SK-N-SH (cell line): Measurements from ENCODE around the gene SCYL2. TPM values are rescaled to one million over a fixed set of nuclear protein-coding genes. Genes with fewer than 3 reads are reported as not detected.

Source experiments
- CTCF ChIA-PET: fragments of 300-600, 350-600 bp; formaldehyde crosslinking; extraction: SDS; loops from one replicate; lab custom pipeline; 2021; lab: Yijun Ruan, JAX
- POLR2A ChIA-PET: fragments of 350-600 bp; sonication (Branson Sonifier 250); formaldehyde crosslinking; extraction: SDS; loops from one replicate; lab custom pipeline; 2020; ENCODE audit warnings: antibody characterized with exemption, inconsistent platforms; lab: Yijun Ruan, JAX
- DNase-seq: peaks from one replicate; pipeline ENCODE4 v3.0.0; 2012
- H2AFZ ChIP-seq: fragments of 200-600 bp; sonication (generic); 2 replicates; pipeline ENCODE4 v1.8.1; 2016; ENCODE audit warnings: antibody characterized with exemption, mild to moderate bottlenecking, low read depth
- H3F3A ChIP-seq: fragments of 200-600 bp; sonication (generic); replicated peaks from 2 replicates; pipeline ENCODE3; 2016; ENCODE audit warnings: antibody characterized with exemption, mild to moderate bottlenecking; ENCODE audit not compliant: insufficient read depth
- H3K27ac ChIP-seq, 2 experiments: fragments of 200-500 bp in 1 of 2; fragments of 200-600 bp in 1 of 2; sonication (Bioruptor generic) in 1 of 2; sonication (generic), shearing (Covaris generic) in 1 of 2; 2 replicates each; pipeline versions ENCODE4 v1.5.1 to v1.6.1; 2014 to 2016; ENCODE audit warnings: low read depth in 2 of 2, inconsistent platforms in 1 of 2, low read length in 1 of 2, mild to moderate bottlenecking in 1 of 2, mixed read lengths in 1 of 2
- H3K27me3 ChIP-seq: fragments of 200-600 bp; sonication (generic), shearing (Covaris generic); 2 replicates; pipeline ENCODE4 v1.6.1; 2016; ENCODE audit warnings: mixed run types; ENCODE audit not compliant: insufficient read depth
- H3K36me3 ChIP-seq, 2 experiments: fragments of 200-500 bp in 1 of 2; fragments of 200-600 bp in 1 of 2; sonication (Bioruptor generic) in 1 of 2; sonication (generic) in 1 of 2; replicated peaks in 1 of 2; 2 replicates each; pipeline versions ENCODE3 to v1.5.1; 2014 to 2016; ENCODE audit warnings: low read length in 1 of 2, mild to moderate bottlenecking in 1 of 2; ENCODE audit not compliant: insufficient read depth in 2 of 2, control insufficient read depth in 1 of 2
- H3K4me1 ChIP-seq, 2 experiments: fragments of 200-500 bp in 1 of 2; fragments of 200-600 bp in 1 of 2; sonication (Bioruptor generic) in 1 of 2; sonication (generic), shearing (Covaris generic) in 1 of 2; 2 replicates each; pipeline versions ENCODE4 v1.5.1 to v1.6.1; 2014 to 2016; ENCODE audit warnings: low read depth in 1 of 2, low read length in 1 of 2, mixed run types in 1 of 2; ENCODE audit not compliant: insufficient read depth in 2 of 2, control insufficient read depth in 1 of 2
- H3K4me2 ChIP-seq: fragments of 200-600 bp; sonication (generic), shearing (Covaris generic); 2 replicates; pipeline ENCODE4 v1.6.1; 2017; ENCODE audit warnings: mixed run types
- H3K4me3 ChIP-seq, 2 experiments: fragments of 200-500 bp in 1 of 2; fragments of 200-600 bp in 1 of 2; sonication (Bioruptor generic) in 1 of 2; sonication (generic), shearing (Covaris generic) in 1 of 2; 2 replicates each; pipeline versions ENCODE4 v1.5.1 to v1.8.1; 2014 to 2016; ENCODE audit warnings: low read depth in 2 of 2, inconsistent platforms in 1 of 2, low read length in 1 of 2, mild to moderate bottlenecking in 1 of 2, mixed read lengths in 1 of 2, moderate library complexity in 1 of 2
- H3K79me2 ChIP-seq: fragments of 200-600 bp; sonication (generic); 2 replicates; pipeline ENCODE4 v1.8.1; 2017; ENCODE audit warnings: mild to moderate bottlenecking; ENCODE audit not compliant: insufficient read depth
- H3K9ac ChIP-seq: fragments of 200-600 bp; sonication (generic); 2 replicates; pipeline ENCODE4 v1.6.1; 2017; ENCODE audit warnings: mixed run types
- H3K9me2 ChIP-seq: fragments of 200-600 bp; sonication (generic); 2 replicates; pipeline ENCODE4 v1.6.1; 2017; ENCODE audit warnings: mixed run types
- H3K9me3 ChIP-seq: fragments of 200-600 bp; sonication (generic); 2 replicates; pipeline ENCODE4 v1.6.1; 2017; ENCODE audit warnings: mixed run types, mild to moderate bottlenecking, moderate library complexity
- H4K20me1 ChIP-seq: fragments of 200-600 bp; sonication (generic); 2 replicates; pipeline ENCODE4 v1.6.1; 2017; ENCODE audit warnings: mild to moderate bottlenecking, mixed run types; ENCODE audit not compliant: insufficient read depth
- EP300 ChIP-seq, 2 experiments: IDR thresholded peaks; 2 replicates each; pipeline versions ENCODE4 v1.4.0 to v1.6.1; 2012; ENCODE audit warnings: borderline replicate concordance in 1 of 2, low read depth in 1 of 2, low read length in 1 of 2
- FOSL2 ChIP-seq: IDR thresholded peaks from 2 replicates; pipeline ENCODE4 v1.4.0; 2012; ENCODE audit warnings: low read depth, mild to moderate bottlenecking, moderate library complexity, borderline replicate concordance
- FOXJ3 ChIP-seq: sonication (generic); formaldehyde crosslinking; IDR thresholded peaks from 2 replicates; pipeline ENCODE4 v1.5.1; 2020; ENCODE audit warnings: mild to moderate bottlenecking, missing genetic modification reagents
- GABPA ChIP-seq: IDR thresholded peaks from 2 replicates; pipeline ENCODE4 v1.4.0; 2012; ENCODE audit warnings: low read depth, mild to moderate bottlenecking
- MXI1 ChIP-seq: IDR thresholded peaks from 2 replicates; pipeline ENCODE4 v1.6.1; 2012; ENCODE audit warnings: mild to moderate bottlenecking, low read depth, low read length, improper control_type of control experiment
- NFIC ChIP-seq: IDR thresholded peaks from 2 replicates; pipeline ENCODE4 v1.4.0; 2012; ENCODE audit warnings: borderline replicate concordance
- NRF1 ChIP-seq: IDR thresholded peaks from 2 replicates; pipeline ENCODE4 v1.6.1; 2012; ENCODE audit warnings: low read depth, mild to moderate bottlenecking, low read length
- POLR2AphosphoS5 ChIP-seq: IDR thresholded peaks from 2 replicates; pipeline ENCODE4 v1.6.1; 2012; ENCODE audit warnings: low read depth, low read length
- SIN3A ChIP-seq: IDR thresholded peaks from 2 replicates; pipeline ENCODE4 v1.6.1; 2012; ENCODE audit warnings: low read depth, mild to moderate bottlenecking, low read length, moderate library complexity, borderline replicate concordance
- TCF12 ChIP-seq: IDR thresholded peaks from 2 replicates; pipeline ENCODE4 v1.4.0; 2012
- TEAD4 ChIP-seq: IDR thresholded peaks from 2 replicates; pipeline ENCODE4 v1.4.0; 2012; ENCODE audit warnings: mild to moderate bottlenecking, borderline replicate concordance; ENCODE audit not compliant: insufficient read depth
- YY1 ChIP-seq: IDR thresholded peaks from 2 replicates; pipeline ENCODE4 v1.4.0; 2012; ENCODE audit warnings: low read depth, mild to moderate bottlenecking
- WGBS: methylation state at CpG from one replicate; pipeline ENCODE4 v1.1.6; 2017; ENCODE audit warnings: low lambda C conversion rate; 5-methylcytosine and 5-hydroxymethylcytosine counted together
- polyA plus RNA-seq, 3 experiments: library from polyadenylated mRNA; depleted of rRNA; stranded (reverse); fragments of >200 nt; gene quantifications; 2 replicates each; pipeline ENCODE4 v1.2.3, GENCODE V29; 2012
- TF ChIP-seq, protein P1 (sequence below): IDR thresholded peaks from 2 replicates; pipeline ENCODE4 v1.6.1; 2012; ENCODE audit warnings: mild to moderate bottlenecking, low read depth, low read length, moderate library complexity
- TF ChIP-seq, protein P2 (sequence below): fragments of 150-350 bp; IDR thresholded peaks from 2 replicates; pipeline ENCODE4 v1.6.1; 2017; ENCODE audit warnings: antibody characterized with exemption, low read length, low read depth, borderline replicate concordance
- TF ChIP-seq, protein P3 (sequence below): fragments of 150-350 bp; IDR thresholded peaks from 2 replicates; pipeline ENCODE4 v1.6.1; 2016; ENCODE audit warnings: mild to moderate bottlenecking, low read depth, low read length
- TF ChIP-seq, protein P4 (sequence below): IDR thresholded peaks from 2 replicates; pipeline ENCODE4 v1.4.0; 2012; ENCODE audit warnings: low read depth, borderline replicate concordance

SCYL2 gene
- polyA plus RNA-seq, 1 of the 3 experiments (the other 2 are of a cell fraction), result 7.5 TPM

DNA sequence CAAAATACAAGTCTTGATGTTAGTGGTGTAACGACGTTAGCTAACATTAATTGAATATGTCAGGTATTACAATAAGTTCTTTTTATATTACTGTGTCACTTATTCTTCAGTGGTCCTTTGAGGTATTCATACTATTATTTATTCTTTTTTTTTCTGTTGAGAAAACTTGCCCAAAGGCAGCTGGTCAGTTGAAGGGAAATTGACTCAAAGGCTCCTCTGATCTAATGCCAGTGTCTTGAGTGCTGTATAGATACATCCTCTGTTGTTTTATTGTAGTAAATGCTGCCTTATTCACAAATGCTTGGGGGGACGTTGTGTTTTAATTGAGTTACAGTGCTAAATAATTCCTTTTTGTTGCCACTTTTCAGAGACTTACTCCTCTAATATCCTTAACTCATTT is 23.0 kb downstream of the SCYL2 start:
- H3K36me3 ChIP-seq, result peaks cover 19 to 39% of the 10 kb centered on the region in 2 experiments
- no peaks in the 10 kb centered on the region for H4K20me1 ChIP-seq
- H3F3A ChIP-seq, result no peaks in the 10 kb centered on the region
- DNase-seq, result no peak
- no peaks in the 10 kb centered on the region for H3K9me2 ChIP-seq
- H3K4me3 ChIP-seq, result no peak overlapping the region
- no peak overlapping the region for H2AFZ ChIP-seq
- H3K79me2 ChIP-seq, result peaks cover 28% of the 10 kb centered on the region
- TF ChIP-seq EP300 (IDR thresholded peaks at IDR 0.05; ENCODE audit: borderline replicate concordance in 1 of 2, low read depth in 1 of 2, low read length in 1 of 2) (no peak), NRF1 (no peak), TCF12 (no peak), FOXJ3 (CRISPR knock-in tag) (no peak), NFIC (no peak), YY1 (no peak), GABPA (no peak), SIN3A (no peak), POLR2AphosphoS5 (no peak), FOSL2 (no peak), TEAD4 (no peak), MXI1 (no peak)
- TF ChIP-seq, protein P1, sequence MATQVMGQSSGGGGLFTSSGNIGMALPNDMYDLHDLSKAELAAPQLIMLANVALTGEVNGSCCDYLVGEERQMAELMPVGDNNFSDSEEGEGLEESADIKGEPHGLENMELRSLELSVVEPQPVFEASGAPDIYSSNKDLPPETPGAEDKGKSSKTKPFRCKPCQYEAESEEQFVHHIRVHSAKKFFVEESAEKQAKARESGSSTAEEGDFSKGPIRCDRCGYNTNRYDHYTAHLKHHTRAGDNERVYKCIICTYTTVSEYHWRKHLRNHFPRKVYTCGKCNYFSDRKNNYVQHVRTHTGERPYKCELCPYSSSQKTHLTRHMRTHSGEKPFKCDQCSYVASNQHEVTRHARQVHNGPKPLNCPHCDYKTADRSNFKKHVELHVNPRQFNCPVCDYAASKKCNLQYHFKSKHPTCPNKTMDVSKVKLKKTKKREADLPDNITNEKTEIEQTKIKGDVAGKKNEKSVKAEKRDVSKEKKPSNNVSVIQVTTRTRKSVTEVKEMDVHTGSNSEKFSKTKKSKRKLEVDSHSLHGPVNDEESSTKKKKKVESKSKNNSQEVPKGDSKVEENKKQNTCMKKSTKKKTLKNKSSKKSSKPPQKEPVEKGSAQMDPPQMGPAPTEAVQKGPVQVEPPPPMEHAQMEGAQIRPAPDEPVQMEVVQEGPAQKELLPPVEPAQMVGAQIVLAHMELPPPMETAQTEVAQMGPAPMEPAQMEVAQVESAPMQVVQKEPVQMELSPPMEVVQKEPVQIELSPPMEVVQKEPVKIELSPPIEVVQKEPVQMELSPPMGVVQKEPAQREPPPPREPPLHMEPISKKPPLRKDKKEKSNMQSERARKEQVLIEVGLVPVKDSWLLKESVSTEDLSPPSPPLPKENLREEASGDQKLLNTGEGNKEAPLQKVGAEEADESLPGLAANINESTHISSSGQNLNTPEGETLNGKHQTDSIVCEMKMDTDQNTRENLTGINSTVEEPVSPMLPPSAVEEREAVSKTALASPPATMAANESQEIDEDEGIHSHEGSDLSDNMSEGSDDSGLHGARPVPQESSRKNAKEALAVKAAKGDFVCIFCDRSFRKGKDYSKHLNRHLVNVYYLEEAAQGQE, result no peak
- TF ChIP-seq, protein P2, sequence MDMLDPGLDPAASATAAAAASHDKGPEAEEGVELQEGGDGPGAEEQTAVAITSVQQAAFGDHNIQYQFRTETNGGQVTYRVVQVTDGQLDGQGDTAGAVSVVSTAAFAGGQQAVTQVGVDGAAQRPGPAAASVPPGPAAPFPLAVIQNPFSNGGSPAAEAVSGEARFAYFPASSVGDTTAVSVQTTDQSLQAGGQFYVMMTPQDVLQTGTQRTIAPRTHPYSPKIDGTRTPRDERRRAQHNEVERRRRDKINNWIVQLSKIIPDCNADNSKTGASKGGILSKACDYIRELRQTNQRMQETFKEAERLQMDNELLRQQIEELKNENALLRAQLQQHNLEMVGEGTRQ, result no peak
- TF ChIP-seq, protein P3, sequence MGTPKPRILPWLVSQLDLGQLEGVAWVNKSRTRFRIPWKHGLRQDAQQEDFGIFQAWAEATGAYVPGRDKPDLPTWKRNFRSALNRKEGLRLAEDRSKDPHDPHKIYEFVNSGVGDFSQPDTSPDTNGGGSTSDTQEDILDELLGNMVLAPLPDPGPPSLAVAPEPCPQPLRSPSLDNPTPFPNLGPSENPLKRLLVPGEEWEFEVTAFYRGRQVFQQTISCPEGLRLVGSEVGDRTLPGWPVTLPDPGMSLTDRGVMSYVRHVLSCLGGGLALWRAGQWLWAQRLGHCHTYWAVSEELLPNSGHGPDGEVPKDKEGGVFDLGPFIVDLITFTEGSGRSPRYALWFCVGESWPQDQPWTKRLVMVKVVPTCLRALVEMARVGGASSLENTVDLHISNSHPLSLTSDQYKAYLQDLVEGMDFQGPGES, result no peak
- TF ChIP-seq, protein P4, sequence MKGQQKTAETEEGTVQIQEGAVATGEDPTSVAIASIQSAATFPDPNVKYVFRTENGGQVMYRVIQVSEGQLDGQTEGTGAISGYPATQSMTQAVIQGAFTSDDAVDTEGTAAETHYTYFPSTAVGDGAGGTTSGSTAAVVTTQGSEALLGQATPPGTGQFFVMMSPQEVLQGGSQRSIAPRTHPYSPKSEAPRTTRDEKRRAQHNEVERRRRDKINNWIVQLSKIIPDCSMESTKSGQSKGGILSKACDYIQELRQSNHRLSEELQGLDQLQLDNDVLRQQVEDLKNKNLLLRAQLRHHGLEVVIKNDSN, result no peak
- H3K27ac ChIP-seq, result no peak overlapping the region
- no peaks in the 10 kb centered on the region for H3K9me3 ChIP-seq
- H3K27me3 ChIP-seq, result no peaks in the 10 kb centered on the region
- 91% methylated on average over 3 of the region's 3 CpGs for WGBS
- no peak overlapping the region for H3K4me2 ChIP-seq
- POLR2A ChIA-PET, result no interaction called here
- H3K9ac ChIP-seq, result no peak overlapping the region
- CTCF ChIA-PET, result no interaction called here
- no peaks in the 10 kb centered on the region for H3K4me1 ChIP-seq
